ENCODE data around the gene DNM3. TPM values are rescaled to one million over a fixed set of nuclear protein-coding genes. Genes with fewer than 3 reads are reported as not detected.

The DNM3 gene
- total RNA-seq, 1 donor from 2014 or later: 1.7 TPM

DNA sequence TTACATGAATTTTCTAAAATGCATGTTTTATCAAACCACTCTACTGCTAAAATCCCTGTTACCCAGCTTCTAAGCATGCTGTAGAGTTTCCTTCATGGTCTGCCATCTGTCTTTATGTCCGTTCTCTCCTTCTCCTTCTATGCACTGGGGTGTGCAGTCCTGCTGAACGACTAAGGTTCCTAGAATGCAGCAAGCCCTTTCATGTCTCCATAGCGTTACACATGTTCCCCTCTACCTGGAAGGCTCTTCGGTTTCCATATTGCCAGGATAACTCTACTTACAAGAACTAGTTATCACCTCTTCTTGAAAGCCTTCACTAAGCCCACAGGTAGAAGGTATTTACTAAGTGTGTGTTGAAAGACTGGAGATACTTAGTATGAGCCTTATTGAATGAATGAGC, 22.2 kb downstream of the DNM3 start:
- ATAC-seq (ENCODE audit: poor library complexity) (no peak), DNase-seq (no peak)
- intact Hi-C loops (cut with DNase I): no loop called here

DNA sequence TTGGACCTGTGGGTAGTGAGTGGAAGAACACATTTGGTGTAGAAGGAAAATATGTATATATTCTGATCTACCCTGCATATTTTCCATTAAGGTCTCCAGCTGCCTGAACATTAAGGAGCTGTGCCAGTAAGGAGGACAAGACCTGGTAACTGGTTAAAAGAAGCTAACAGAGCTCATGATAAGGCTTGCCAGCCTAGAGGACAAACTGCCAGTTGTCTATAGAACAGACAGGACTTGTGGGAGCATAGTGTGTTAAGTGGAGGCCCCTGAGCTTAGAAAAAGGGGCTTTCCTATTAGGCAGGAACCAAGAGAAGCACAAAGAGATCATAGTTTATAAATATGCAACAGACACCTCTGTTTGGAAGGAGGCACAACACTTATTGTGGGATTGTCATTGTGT, 23.0 kb downstream of the DNM3 start:
- intact Hi-C loops (cut with DNase I): no loop called here

DNA sequence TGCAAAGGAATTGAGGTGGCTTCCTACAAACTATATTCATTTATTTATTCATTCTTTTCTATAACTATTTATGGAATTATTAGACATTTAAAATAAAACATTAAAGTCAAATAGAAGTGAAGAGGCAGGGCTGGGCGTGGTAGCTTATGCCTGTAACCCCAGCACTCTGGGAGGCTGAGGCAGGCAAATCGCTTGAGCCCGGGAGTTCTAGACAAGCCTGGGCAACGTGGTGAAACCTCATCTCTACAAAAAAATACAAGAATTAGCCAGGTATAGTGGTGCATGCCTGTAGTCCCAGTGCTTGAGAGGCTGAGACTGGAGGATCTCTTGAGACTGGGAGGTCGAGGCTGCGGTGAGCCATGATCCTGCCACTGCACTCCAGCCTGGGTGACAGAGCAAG, 23.8 kb downstream of the DNM3 start:
- no peak for DNase-seq
- intact Hi-C loops (cut with DNase I): no loop called here
- ATAC-seq (ENCODE audit: poor library complexity): no peak

More for the DNA sequence above, 23.0 kb downstream of the DNM3 start:
- DNase-seq (no peak), ATAC-seq (ENCODE audit: poor library complexity) (no peak)

DNA sequence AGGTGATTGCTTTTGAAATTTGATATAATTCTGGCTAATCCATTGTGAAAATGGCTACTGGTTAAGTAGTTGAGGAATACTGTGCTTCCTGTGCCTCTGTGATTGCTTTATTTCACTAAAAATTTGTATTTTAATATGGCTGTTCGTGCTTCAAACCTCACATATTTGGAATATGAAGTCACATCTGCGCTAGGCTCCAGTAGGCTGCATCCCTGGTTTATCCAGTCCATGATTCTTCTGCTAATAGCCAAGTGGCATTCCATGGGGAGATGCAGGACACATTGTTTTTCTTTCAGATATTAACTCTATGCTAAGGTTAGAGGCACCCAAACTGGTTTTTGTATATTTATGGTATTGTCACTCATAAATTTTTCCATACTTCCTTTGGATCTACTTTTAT, 25.9 kb downstream of the DNM3 start:
- intact Hi-C loops (cut with DNase I): no loop called here
- DNase-seq: no peak

DNA sequence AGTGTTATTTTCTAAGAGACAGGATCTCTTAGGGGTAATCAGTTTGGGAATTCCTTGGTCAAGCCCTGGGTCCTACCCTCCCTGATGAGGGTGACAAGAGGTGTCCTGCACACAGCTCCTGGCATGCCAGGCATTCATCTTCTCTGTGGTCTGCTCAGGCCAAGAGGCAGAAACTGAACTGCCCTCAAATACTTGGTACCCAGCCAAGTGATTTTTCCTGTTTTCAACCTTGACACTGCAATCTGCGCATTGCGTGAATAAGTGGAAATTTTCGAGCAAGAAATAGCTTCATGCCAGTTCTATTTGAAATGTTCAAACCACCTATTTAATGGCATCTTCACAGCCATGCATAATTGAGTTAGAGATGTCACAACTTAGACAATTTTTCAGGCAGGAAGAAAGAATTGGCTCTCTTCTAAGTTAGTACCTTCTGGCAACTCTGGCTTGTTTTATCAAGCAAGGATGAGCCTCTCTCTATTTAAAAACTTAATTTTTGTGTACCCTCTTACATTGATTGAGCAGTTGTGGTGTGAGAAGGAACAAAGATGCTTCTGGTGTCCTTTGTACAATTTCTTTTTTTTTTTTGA, 27.0 kb downstream of the DNM3 start:
- intact Hi-C loops (cut with DNase I): no loop called here
- DNase-seq (no peak), ATAC-seq (ENCODE audit: poor library complexity) (no peak)

More for the DNA sequence above, 25.9 kb downstream of the DNM3 start:
- ATAC-seq (ENCODE audit: poor library complexity): no peak

DNA sequence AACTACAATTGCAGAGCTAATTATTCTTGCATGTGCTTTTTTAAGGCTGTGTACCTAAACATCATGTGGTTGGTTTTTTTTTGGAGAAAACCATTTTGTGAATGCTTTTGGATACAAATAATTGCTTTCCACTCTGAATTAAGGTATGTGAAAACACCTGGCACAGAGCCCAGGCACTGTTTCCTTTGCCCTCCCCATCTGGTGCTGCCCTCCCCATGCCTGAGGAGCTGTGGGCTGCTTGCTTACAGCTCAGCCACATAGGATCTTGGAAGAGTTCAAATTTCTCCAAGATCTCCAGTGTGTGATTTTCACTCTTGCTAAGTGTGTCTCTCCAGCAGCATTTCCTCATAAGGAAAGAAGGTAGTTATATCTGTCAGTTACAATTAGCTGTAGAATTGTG, 27.8 kb downstream of the DNM3 start:
- ATAC-seq (ENCODE audit: poor library complexity) (no peak), DNase-seq (no peak)
- intact Hi-C loops (cut with DNase I): no loop called here

DNA sequence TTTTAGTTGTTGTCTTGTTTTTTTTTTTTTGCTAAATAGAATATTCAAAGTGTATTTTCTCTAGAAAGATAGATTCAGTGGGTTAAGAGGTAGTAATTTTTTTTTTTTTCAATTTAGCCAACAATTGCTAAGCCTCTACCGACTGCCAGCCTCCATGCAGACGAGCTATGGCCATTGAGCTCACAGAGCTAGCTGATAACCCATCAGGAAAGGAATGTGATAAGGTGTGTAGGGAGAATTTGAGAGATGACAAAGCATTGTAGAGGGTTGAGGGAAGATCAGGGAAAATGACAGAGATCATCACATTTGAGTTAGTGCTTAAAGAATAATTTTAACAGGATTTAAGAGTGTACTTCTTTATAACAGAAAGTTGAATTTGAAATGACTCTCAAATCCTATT, 30.6 kb downstream of the DNM3 start:
- DNase-seq (no peak), ATAC-seq (ENCODE audit: poor library complexity) (no peak)
- intact Hi-C loops (cut with DNase I): no loop called here

DNA sequence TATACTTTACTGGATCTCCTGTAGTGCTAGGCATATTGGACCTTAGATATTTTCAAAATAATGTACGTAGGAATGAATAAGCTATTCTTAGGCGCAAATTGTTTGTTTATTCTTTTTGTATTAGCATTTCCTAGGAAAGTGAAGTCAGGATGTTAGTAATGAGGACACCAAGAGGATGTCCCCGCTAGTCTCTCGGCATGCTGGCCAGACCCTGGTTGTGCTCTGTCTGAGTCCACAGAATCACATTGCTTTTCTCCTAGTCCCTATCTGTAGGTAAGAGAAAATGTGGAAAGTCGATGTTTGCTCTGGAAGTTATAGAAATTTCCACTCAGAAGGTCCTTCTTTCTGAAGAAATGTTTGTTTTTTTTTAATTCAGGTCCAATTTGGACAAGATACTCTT, 31.1 kb downstream of the DNM3 start:
- no peak for ATAC-seq (ENCODE audit: poor library complexity)
- intact Hi-C loops (cut with DNase I): no loop called here
- no peak for DNase-seq

DNA sequence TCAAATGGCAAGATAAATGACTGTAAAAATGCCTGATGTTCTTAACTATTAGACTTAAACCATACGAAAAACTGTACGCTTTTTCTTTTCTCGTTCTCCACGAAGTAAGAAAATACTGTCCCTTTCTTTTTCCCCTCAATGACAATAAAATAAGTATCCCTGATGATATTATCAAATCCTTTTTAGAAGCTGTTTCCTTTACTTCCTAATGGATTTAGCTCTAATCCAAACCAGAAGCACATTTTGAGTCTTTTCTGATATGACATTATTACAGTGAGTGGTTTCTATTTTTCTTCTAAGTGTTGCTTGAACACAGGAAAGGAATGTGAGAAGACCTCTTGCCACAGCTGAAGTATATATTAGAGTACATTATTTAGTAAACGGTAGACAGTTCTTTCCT, 32.4 kb downstream of the DNM3 start:
- intact Hi-C loops (cut with DNase I): no loop called here
- DNase-seq (no peak), ATAC-seq (ENCODE audit: poor library complexity) (no peak)

DNA sequence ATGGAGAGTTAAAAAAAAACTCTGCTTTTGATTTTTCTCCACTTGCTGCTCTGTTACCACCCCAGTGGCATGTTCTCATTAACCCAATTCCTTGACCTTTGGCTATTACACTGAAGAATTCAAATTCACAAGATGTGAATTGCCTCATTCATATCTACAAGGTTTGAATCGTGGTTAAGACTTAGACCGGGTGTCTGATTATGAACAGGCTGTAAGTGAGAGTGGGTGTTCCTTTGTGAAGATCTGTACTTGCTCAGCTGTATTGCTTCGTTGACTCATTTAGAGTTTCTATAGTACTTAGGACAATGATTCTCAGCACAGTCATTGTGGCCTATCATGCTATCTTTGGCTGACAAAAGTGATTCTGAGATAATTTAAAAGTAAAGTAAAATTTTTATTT, 36.4 kb downstream of the DNM3 start:
- no peak for ATAC-seq (ENCODE audit: poor library complexity)
- no peak for DNase-seq
- intact Hi-C loops (cut with DNase I): no loop called here

DNA sequence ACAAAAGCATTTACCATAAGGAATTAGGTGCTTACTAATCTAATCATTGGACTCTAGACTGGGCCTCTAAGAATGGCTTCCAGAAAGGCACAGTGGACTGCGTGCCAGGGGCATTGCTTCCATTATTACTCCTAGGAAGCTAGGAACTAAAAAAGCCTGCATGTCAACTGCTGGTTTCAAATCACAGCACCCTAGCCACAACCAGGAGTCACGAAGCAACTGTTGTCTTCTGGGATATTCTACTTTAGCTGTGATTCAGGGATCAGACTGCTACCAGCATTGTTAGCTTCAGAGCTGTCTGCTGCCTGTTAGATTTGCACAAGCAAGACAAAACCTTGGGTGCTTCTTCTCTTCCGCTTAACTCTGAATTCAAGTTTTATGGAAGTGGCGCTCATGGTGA, 38.3 kb downstream of the DNM3 start:
- intact Hi-C loops (cut with DNase I): no loop called here
- DNase-seq (no peak), ATAC-seq (ENCODE audit: poor library complexity) (no peak)

DNA sequence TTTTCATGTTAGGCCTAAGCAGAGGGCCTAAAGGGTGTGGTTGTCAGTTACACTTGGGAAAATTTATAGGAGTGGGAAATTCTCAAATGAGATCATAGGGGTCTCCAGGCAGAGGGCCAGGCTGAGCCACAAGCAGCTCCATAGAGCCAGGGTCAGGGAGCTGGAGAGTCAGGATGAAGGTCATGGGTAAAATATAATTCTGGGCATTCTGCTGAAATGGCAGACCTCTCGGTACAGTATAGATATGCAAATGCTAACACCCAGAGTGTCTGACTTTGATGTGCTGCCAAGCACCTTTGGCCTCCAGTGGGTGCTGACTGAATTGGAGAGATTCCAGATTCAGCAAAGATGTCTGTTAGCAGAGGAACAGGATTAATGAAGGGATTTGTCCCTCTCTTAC, 40.1 kb downstream of the DNM3 start:
- no peak for DNase-seq
- intact Hi-C loops (cut with DNase I): no loop called here
- ATAC-seq (ENCODE audit: poor library complexity): no peak

DNA sequence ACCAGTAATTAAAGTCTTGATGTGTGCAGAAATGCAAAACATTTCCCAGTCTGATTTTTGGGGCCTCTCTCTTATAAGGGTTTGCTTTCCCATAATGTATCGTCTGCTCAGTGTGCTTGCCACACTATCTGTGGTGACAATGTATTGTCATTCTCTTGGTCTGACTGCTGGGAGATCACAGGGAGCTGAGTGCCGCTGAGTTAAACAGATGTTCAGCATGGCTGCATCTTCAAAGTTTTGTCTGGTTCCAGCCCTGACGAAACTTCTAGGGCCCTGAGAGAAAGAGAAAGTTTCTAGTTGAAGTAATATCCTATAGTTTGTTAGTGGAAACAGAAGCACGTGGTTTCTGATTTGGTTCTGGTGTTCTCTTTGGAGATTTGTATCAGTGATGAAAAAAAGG, 42.6 kb downstream of the DNM3 start:
- ATAC-seq (ENCODE audit: poor library complexity) (no peak), DNase-seq (no peak)
- intact Hi-C loops (cut with DNase I): no loop called here

DNA sequence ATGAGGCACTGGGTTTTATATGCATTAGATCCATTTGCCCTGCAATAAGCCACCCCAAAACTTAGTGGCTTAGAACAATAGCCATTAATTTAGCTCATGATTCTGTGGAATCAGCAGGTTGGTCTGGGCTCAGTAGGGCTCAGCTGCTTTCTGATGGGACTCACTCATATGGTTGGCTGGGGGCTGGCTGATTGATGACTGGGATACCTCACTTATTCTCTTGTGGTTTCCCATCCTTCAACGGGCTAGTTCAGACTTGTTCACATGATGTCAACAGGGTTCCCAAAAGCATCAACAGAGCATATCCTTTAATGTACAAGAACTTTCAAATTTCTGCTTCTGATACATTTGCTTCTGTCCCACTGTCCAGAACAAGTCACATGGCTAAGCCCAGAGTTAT, 43.2 kb downstream of the DNM3 start:
- intact Hi-C loops (cut with DNase I): no loop called here
- ATAC-seq (ENCODE audit: poor library complexity) (no peak), DNase-seq (no peak)

DNA sequence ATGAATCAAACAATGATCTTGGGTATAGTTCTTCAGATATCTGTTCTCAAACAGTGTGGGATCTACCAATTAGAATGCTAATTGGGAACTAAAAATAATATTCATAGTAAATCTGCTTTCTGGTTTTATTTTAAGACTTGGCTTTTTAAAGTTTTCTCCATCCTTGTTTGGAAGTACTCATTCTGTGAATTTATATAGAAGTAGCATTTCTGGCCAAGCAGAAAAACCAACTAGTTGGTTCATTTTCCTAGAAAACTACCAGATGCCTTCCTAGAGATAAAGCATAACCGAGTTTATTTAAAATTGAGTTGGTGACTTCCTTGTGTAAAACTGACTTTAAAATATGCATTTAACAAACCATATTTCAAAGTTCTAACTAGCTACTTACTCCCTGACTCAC, 48.8 kb downstream of the DNM3 start:
- ATAC-seq (ENCODE audit: poor library complexity) (no peak), DNase-seq (no peak)
- intact Hi-C loops (cut with DNase I): no loop called here

DNA sequence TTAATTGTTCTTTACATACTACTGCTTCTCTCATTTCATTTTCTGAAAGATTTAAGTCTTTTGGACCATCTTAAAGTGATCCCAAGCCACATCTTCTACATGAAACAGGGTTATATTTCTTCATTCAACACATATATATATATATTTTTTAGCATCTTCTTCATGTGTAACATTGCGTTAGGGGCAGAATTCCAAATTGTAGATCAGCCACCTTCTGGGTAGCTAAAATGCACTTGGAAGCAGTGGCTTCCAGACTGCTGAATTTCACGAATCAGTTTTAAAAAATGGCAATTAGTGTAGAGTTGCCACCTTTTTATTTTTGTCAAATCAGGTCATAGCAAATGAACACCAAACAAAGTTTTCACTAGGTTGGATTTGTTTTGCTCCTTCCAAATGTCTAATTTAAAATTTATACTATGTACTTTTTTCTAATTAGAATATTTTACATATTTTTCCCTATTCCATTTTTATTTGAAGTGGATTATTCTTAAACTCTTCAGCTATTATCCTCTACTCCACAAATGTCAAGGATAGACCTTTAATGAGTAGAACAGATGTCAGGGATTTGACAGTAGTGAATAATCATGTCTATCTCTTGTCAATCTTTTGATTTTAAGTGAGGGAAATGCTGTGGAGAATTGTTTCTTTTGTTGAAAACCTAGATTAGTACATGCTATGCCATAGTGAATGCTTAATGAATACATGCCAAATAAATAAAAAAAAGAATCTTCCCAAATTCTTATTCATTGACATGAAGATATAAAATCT, 55.8 kb downstream of the DNM3 start:
- intact Hi-C loops (cut with DNase I): no loop called here
- DNase-seq (no peak), ATAC-seq (ENCODE audit: poor library complexity) (no peak)

DNA sequence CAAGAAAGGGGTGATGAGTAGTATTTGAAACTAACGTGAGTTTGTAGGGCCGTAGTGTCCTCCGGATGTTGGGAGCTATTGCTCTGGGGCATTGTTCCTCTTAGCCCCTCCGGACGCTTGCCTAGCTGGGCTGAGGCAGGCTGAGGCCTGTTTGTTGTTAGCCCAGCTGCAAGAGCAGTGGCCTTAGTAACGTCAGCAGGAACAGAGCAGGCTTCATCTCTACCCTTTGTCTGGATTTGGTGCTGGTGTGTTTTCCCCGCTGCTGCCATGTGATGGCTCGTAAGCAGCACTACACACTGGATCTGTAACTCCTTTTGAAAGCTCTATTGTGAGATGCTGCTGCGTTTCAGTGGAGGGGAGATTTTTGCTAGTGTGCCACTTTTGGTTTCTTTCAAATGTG, 57.6 kb downstream of the DNM3 start:
- DNase-seq (no peak), ATAC-seq (ENCODE audit: poor library complexity) (no peak)
- intact Hi-C loops (cut with DNase I): no loop called here

DNA sequence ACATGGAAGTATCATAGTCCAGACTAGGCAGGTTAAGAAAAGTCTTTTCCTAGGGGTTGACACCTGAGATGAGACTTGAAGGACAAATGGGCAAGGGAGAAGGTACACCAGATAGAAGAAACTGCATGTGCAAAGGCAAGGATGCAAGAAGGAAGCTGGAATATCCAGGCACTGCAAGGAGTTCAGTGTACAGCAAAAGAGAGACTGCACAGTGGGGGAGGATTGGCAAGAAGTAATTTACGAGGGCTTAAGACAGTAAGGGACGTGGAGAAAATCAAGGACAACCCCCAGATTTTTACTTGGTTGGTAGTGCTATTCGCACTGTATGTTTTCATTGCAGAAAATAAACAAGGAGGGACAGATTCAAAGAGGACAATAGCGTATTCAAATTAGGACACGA, 58.5 kb downstream of the DNM3 start:
- intact Hi-C loops (cut with DNase I): no loop called here
- DNase-seq (no peak), ATAC-seq (ENCODE audit: poor library complexity) (no peak)

DNA sequence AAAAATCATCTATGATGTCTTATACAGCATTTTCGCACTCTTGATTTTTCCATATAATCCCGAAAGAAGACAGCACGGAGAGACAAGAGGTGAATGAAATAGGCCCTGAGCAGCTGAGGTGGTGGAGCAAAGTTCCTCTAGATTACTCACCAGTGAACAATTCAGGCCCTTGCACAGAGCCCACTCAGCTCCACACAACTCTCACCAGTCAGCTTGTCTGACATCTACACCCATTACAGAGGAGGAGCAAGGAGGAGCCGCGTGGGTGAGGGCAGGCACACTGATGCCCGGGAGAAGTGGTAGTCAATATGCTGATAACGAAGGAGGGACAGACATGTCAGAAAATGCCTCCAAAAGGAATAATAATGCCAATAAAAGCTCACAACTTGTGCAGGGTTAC, 59.9 kb downstream of the DNM3 start:
- ATAC-seq (ENCODE audit: poor library complexity): no peak
- intact Hi-C loops (cut with DNase I): no loop called here
- DNase-seq: no peak

DNA sequence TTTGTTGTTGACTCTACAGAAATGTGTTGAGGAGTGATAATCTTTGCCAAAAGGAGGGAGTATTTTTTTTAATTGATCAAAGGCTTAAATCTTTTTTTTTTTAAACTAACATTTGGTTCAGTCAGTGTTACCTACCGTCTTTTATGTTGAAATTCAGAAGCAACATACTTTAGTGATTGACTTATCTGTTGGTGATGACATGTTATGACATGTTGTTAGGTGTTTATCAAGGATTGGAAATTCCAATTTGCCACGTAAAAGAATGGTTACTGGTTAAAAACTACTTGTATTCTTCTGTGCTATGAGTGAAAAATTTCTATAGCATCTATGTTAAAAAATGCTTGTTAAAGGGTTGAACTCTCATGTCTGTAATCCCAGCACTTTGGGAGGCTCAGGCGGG, 61.2 kb downstream of the DNM3 start:
- DNase-seq: no peak
- ATAC-seq (ENCODE audit: poor library complexity): no peak
- intact Hi-C loops (cut with DNase I): no loop called here
